IMR-90 (cell line): ENCODE results near the gene OPTC. TPM values are rescaled to one million over a fixed set of nuclear protein-coding genes. Genes with fewer than 3 reads are reported as not detected.

Experiments
- ATAC-seq: fragments of 200-7000 bp; cut with Tn5 transposase; 2 replicates; pipeline ENCODE4 v1.9.1; 2020; ENCODE audit warnings: low read depth, mild to moderate bottlenecking, moderate library complexity
- BruUV-seq: library from RNA; stranded (reverse); fragments of 400-500 nt; replicated peaks from 2 replicates; lab custom pipeline; 2021; lab: Mats Ljungman, UMichigan
- CTCF ChIA-PET: fragments of 300-600 bp; formaldehyde crosslinking; extraction: SDS; loops from one replicate; lab custom pipeline; 2021; ENCODE audit warnings: antibody characterized with exemption; lab: Yijun Ruan, JAX
- POLR2A ChIA-PET: fragments of 300-600 bp; sonication (Branson Sonifier 250); formaldehyde crosslinking; loops from one replicate; lab custom pipeline; 2022; ENCODE audit warnings: antibody characterized with exemption; ENCODE audit not compliant: unreplicated experiment; lab: Charles Lee
- DNase-seq: peaks from one replicate; pipeline ENCODE4 v3.0.0; 2013
- H2AFZ ChIP-seq: replicated peaks from 2 replicates; pipeline ENCODE3; 2013; ENCODE audit warnings: low read length, mild to moderate bottlenecking; ENCODE audit not compliant: poor library complexity
- H2AK5ac ChIP-seq: 2 replicates; pipeline ENCODE4 v1.6.1; 2013; ENCODE audit warnings: low read depth, low read length, inconsistent platforms
- H2AK9ac ChIP-seq: replicated peaks from 2 replicates; pipeline ENCODE3; 2013; ENCODE audit warnings: mild to moderate bottlenecking, low read depth, low read length, moderate library complexity; ENCODE audit not compliant: poor library complexity
- H2BK120ac ChIP-seq: 2 replicates; pipeline ENCODE4 v1.6.1; 2013; ENCODE audit warnings: low read depth, low read length, inconsistent platforms
- H2BK15ac ChIP-seq: 3 replicates; pipeline ENCODE4 v1.6.1; 2013; ENCODE audit warnings: low read depth, low read length, inconsistent platforms
- H2BK20ac ChIP-seq: 2 replicates; pipeline ENCODE4 v1.6.1; 2013; ENCODE audit warnings: low read depth, mild to moderate bottlenecking, inconsistent platforms, low read length, moderate library complexity
- H2BK5ac ChIP-seq: 2 replicates; pipeline ENCODE4 v1.6.1; 2013; ENCODE audit warnings: mild to moderate bottlenecking, low read depth, low read length, inconsistent platforms; ENCODE audit not compliant: poor library complexity, severe bottlenecking
- H3K14ac ChIP-seq: replicated peaks from 2 replicates; pipeline ENCODE4 v1.6.1; 2013; ENCODE audit warnings: low read depth, low read length, inconsistent platforms
- H3K18ac ChIP-seq: 2 replicates; pipeline ENCODE4 v1.6.1; 2013; ENCODE audit warnings: low read depth, low read length, control low read depth
- H3K23ac ChIP-seq: 2 replicates; pipeline ENCODE4 v1.6.1; 2013; ENCODE audit warnings: low read depth, low read length, inconsistent platforms
- H3K27ac ChIP-seq: 2 replicates; pipeline ENCODE4 v1.5.1; 2013; ENCODE audit warnings: mild to moderate bottlenecking, control low read depth, low read length; ENCODE audit not compliant: insufficient read depth
- H3K27me3 ChIP-seq: 2 replicates; pipeline ENCODE4 v1.6.1; 2013; ENCODE audit warnings: low read length; ENCODE audit not compliant: control insufficient read depth, insufficient read depth
- H3K36me3 ChIP-seq: 2 replicates; pipeline ENCODE4 v1.6.1; 2013; ENCODE audit warnings: low read length, mixed read lengths; ENCODE audit not compliant: control insufficient read depth, insufficient read depth
- H3K4ac ChIP-seq: 2 replicates; pipeline ENCODE4 v1.6.1; 2013; ENCODE audit warnings: low read depth, low read length, inconsistent platforms
- H3K4me1 ChIP-seq: 2 replicates; pipeline ENCODE4 v1.6.1; 2013; ENCODE audit warnings: low read length, mixed read lengths; ENCODE audit not compliant: control insufficient read depth, insufficient read depth
- H3K4me2 ChIP-seq: 2 replicates; pipeline ENCODE4 v1.6.1; 2013; ENCODE audit warnings: low read depth, mild to moderate bottlenecking, control low read depth, low read length, moderate library complexity
- H3K4me3 ChIP-seq: 2 replicates; pipeline ENCODE4 v1.5.1; 2013; ENCODE audit warnings: low read depth, mild to moderate bottlenecking, control low read depth, low read length, moderate library complexity; ENCODE audit not compliant: insufficient read depth
- H3K56ac ChIP-seq: 2 replicates; pipeline ENCODE4 v1.6.1; 2013; ENCODE audit warnings: low read length, inconsistent platforms; ENCODE audit not compliant: insufficient read depth; ENCODE audit errors: extremely low read depth
- H3K79me1 ChIP-seq, 2 experiments: 2 replicates each; pipeline ENCODE4 v1.6.1; 2013; ENCODE audit warnings: low read length in 2 of 2, inconsistent platforms in 1 of 2, low read depth in 1 of 2
- H3K9ac ChIP-seq: 2 replicates; pipeline ENCODE4 v1.6.1; 2013; ENCODE audit warnings: low read depth, low read length, control low read depth
- H3K9me1 ChIP-seq: 2 replicates; pipeline ENCODE4 v1.6.1; 2013; ENCODE audit warnings: low read length, inconsistent platforms; ENCODE audit not compliant: insufficient read depth
- H3K9me3 ChIP-seq: 2 replicates; pipeline ENCODE4 v1.6.1; 2013; ENCODE audit warnings: low read length; ENCODE audit not compliant: control insufficient read depth, insufficient read depth
- H4K20me1 ChIP-seq: 2 replicates; pipeline ENCODE4 v1.6.1; 2013; ENCODE audit warnings: low read length, inconsistent platforms; ENCODE audit not compliant: insufficient read depth
- H4K5ac ChIP-seq: 2 replicates; pipeline ENCODE4 v1.6.1; 2013; ENCODE audit warnings: mild to moderate bottlenecking, low read depth, low read length, control low read depth
- H4K8ac ChIP-seq, 2 experiments: 2 replicates each; pipeline ENCODE4 v1.6.1; 2013; ENCODE audit warnings: low read depth in 2 of 2, low read length in 2 of 2, control low read depth in 1 of 2, inconsistent platforms in 1 of 2
- H4K91ac ChIP-seq: 2 replicates; pipeline ENCODE4 v1.6.1; 2013; ENCODE audit warnings: low read depth, low read length, inconsistent platforms; ENCODE audit not compliant: insufficient read depth
- BHLHE40 ChIP-seq: fragments of 150-350 bp; IDR thresholded peaks from 2 replicates; pipeline ENCODE4 v1.6.1; 2016; ENCODE audit warnings: mild to moderate bottlenecking, low read depth, low read length
- CEBPB ChIP-seq: IDR thresholded peaks from 2 replicates; pipeline ENCODE4 v1.6.1; 2012; ENCODE audit warnings: low read depth, low read length, improper control_type of control experiment
- MAFK ChIP-seq: IDR thresholded peaks from 2 replicates; pipeline ENCODE4 v1.6.1; 2012; ENCODE audit warnings: low read depth, low read length, improper control_type of control experiment
- MAZ ChIP-seq: IDR thresholded peaks from 2 replicates; pipeline ENCODE4 v1.6.1; 2012; ENCODE audit warnings: low read depth, mild to moderate bottlenecking, low read length, improper control_type of control experiment, moderate library complexity, borderline replicate concordance
- MXI1 ChIP-seq: IDR thresholded peaks from 2 replicates; pipeline ENCODE4 v1.6.1; 2012; ENCODE audit warnings: low read depth, mild to moderate bottlenecking, low read length, moderate library complexity, borderline replicate concordance
- NFE2L2 ChIP-seq: fragments of 150-350 bp; IDR thresholded peaks from 2 replicates; pipeline ENCODE4 v1.6.1; 2016; ENCODE audit warnings: low read depth, mild to moderate bottlenecking, low read length
- POLR2A ChIP-seq: IDR thresholded peaks from 2 replicates; pipeline ENCODE4 v1.6.1; 2012; ENCODE audit warnings: mild to moderate bottlenecking, low read depth, low read length
- RAD21 ChIP-seq: IDR thresholded peaks from 2 replicates; pipeline ENCODE4 v1.6.1; 2012; ENCODE audit warnings: low read length, improper control_type of control experiment
- RFX5 ChIP-seq: IDR thresholded peaks from 2 replicates; pipeline ENCODE4 v1.8.0; 2012; ENCODE audit warnings: low read depth, mild to moderate bottlenecking, low read length, moderate library complexity
- SMC3 ChIP-seq: fragments of 150-350 bp; IDR thresholded peaks from 2 replicates; pipeline ENCODE4 v1.6.1; 2016; ENCODE audit warnings: low read depth, mild to moderate bottlenecking, antibody characterized with exemption, low read length, moderate library complexity
- WGBS, 2 experiments: methylation state at CpG; one replicate each; pipeline versions ENCODE4 v1.1.5 to v1.1.7; 2013; ENCODE audit warnings: missing lambda C conversion rate in 2 of 2; ENCODE audit not compliant: insufficient read length in 1 of 2; ENCODE audit errors: extremely low coverage in 2 of 2; 5-methylcytosine and 5-hydroxymethylcytosine counted together
- dilution Hi-C: fragments of 300-500 bp; cut with HindIII; formaldehyde crosslinking; loops from one replicate; pipeline ENCODE4 v1.14.3; 2018; ENCODE audit warnings: low sequenced_read_pairs; ENCODE audit not compliant: unreplicated experiment
- in situ Hi-C: fragments of 300-500 bp; cut with MboI; formaldehyde crosslinking; loops from 3 replicates; pipeline ENCODE4 v1.14.3; 2019; ENCODE audit warnings: low sequenced_read_pairs, inconsistent platforms, mixed read lengths
- intact Hi-C: fragments of 100-400 bp; cut with micrococcal nuclease; formaldehyde crosslinking; loops from 2 replicates; pipeline ENCODE4 v1.10.0; 2022
- polyA plus RNA-seq, 3 experiments: library from polyadenylated mRNA; depleted of rRNA; stranded (reverse); fragments of >200 nt; gene quantifications; 2 replicates each; pipeline ENCODE4 v1.2.3, GENCODE V29; 2012; ENCODE audit warnings: low replicate concordance in 1 of 3
- total RNA-seq: library from RNA; depleted of rRNA; stranded (reverse); fragments of >200 nt; gene quantifications from 2 replicates; pipeline ENCODE4 v1.2.3, GENCODE V29; 2012

The OPTC gene
- total and polyA plus RNA-seq, 2 of the 4 experiments (the other 2 are of a cell fraction): not detected

- Histone ChIP-seq H3K23ac (peak overlapping the region; percentile 56; the same call in 1 of the 2 replicates), H2BK5ac (no peak overlapping the region), H3K79me1 (no peaks in the 10 kb centered on the region; a peak in 2 of 4 replicates), H2AK5ac (peak overlapping the region; percentile 64; the same call in 1 of the 2 replicates), H2AFZ (no peak overlapping the region), H3K18ac (no peak overlapping the region), H3K14ac (0 out of 2 replicates have a peak overlapping the region, but pooled peaks have one; percentile 56), H3K4ac (peak overlapping the region; percentile 62; the same call in 1 of the 2 replicates), H3K4me3 (no peak overlapping the region), H3K36me3 (no peaks in the 10 kb centered on the region), H2AK9ac (peak overlapping the region; percentile 25), H4K91ac (no peak overlapping the region), H3K27ac (no peak overlapping the region), H3K4me1 (peaks cover 3% of the 10 kb centered on the region), H3K56ac (no peak overlapping the region), H3K9ac (no peak overlapping the region), H2BK120ac (no peak overlapping the region), H2BK15ac (0 out of 3 replicates have a peak overlapping the region, but pooled peaks have one; percentile 32), H4K8ac (peak overlapping the region in 1 of 2 experiments; percentile 8; a peak in 1 of 4 replicates), H2BK20ac (peak overlapping the region; percentile 37; the same call in 1 of the 2 replicates), H4K5ac (no peak overlapping the region; the same call in 1 of the 2 replicates), H3K9me1 (peaks cover 9% of the 10 kb centered on the region; the same call in 1 of the 2 replicates), H3K9me3 (no peaks in the 10 kb centered on the region), H4K20me1 (no peaks in the 10 kb centered on the region), H3K4me2 (no peak overlapping the region), H3K27me3 (no peaks in the 10 kb centered on the region)
- TF ChIP-seq MAFK: no peak
- no peak for TF ChIP-seq MAZ
- TF ChIP-seq MXI1: no peak
- no peak for TF ChIP-seq RAD21
- no peak for TF ChIP-seq RFX5
- no peak for TF ChIP-seq POLR2A
- no peak for TF ChIP-seq BHLHE40
- TF ChIP-seq SMC3: no peak
- no peak for TF ChIP-seq NFE2L2
- TF ChIP-seq CEBPB: no peak
- intact Hi-C loops (no loop called here), dilution Hi-C loops (no loop called here), in situ Hi-C loops (no loop called here)
- WGBS, 2 experiments: no CpG with 5 or more reads among the region's 2 CpGs
- ChIA-PET POLR2A (no interaction called here), CTCF (interaction anchor here (0.6 kb wide), 3 partner anchors 177 to 209 kb away, joined by 3 to 7 read pairs (median 5); no protein-coding TSS in a partner anchor)
- DNase-seq: no peak
- no TSS peak for BruUV-seq
- ATAC-seq: no peak
Observed at GRCh38 chr1:203548892-203549291, 54.9 kb downstream of the OPTC start.
